HCT116 (cell line): ENCODE data around the gene DPP6. TPM values are rescaled to one million over a fixed set of nuclear protein-coding genes. Genes with fewer than 3 reads are reported as not detected.

Source experiments
- ATAC-seq: fragments of 200-7000 bp; cut with Tn5 transposase; 2 replicates; pipeline ENCODE4 v1.9.1; 2020; ENCODE audit warnings: mild to moderate bottlenecking, moderate library complexity
- BruUV-seq: library from RNA; stranded (reverse); fragments of 400-500 nt; replicated peaks from 2 replicates; lab custom pipeline; 2021; lab: Mats Ljungman, UMichigan
- CTCF ChIA-PET: fragments of 300-600 bp; sonication (Branson Sonifier 250); formaldehyde crosslinking; loops from one replicate; lab custom pipeline; 2021; ENCODE audit warnings: antibody characterized with exemption; lab: Charles Lee
- POLR2A ChIA-PET: fragments of 300-600, 350-600 bp; sonication (Branson Sonifier 250); formaldehyde crosslinking; loops from one replicate; lab custom pipeline; 2021; ENCODE audit warnings: antibody characterized with exemption; lab: Charles Lee
- RAD21 ChIA-PET, 2 experiments: fragments of 300-600 bp; sonication (Branson Sonifier 250); formaldehyde crosslinking; loops; one replicate each; lab custom pipeline; 2023; ENCODE audit warnings: low total read pairs in 2 of 2; ENCODE audit not compliant: uncharacterized antibody in 2 of 2, unreplicated experiment in 2 of 2, low non-redundant PET in 1 of 2; lab: Charles Lee
- DNase-seq: peaks from one replicate; pipeline ENCODE4 v3.0.0-alpha.2; 2010; ENCODE audit warnings: low read depth, low spot score
- H2AFZ ChIP-seq: fragments of 200-600 bp; shearing (Covaris generic), sonication (generic); 2 replicates; pipeline ENCODE4 v1.6.1; 2017; ENCODE audit warnings: low read depth, mixed run types, mixed read lengths, antibody characterized with exemption, low read length; ENCODE audit not compliant: poor library complexity, severe bottlenecking
- H3K27ac ChIP-seq: 2 replicates; pipeline ENCODE4 v1.5.1; 2012; ENCODE audit warnings: low read depth, low read length
- H3K27me3 ChIP-seq: fragments of 200-600 bp; sonication (generic); 2 replicates; pipeline ENCODE4 v1.6.1; 2016; ENCODE audit warnings: mixed run types, low read length, mixed read lengths; ENCODE audit not compliant: insufficient read depth
- H3K36me3 ChIP-seq, 2 experiments: fragments of 200-500 bp in 1 of 2; fragments of 200-600 bp in 1 of 2; sonication (Bioruptor generic) in 1 of 2; sonication (generic) in 1 of 2; 2 replicates each; pipeline versions ENCODE4 v1.5.1 to v1.6.1; 2014 to 2016; ENCODE audit warnings: low read length in 2 of 2, inconsistent platforms in 1 of 2, mixed read lengths in 1 of 2, mixed run types in 1 of 2; ENCODE audit not compliant: insufficient read depth in 2 of 2, control insufficient read depth in 1 of 2
- H3K4me1 ChIP-seq, 2 experiments: fragments of 200-600 bp in 1 of 2; sonication (generic) in 1 of 2; 2 replicates each; pipeline versions ENCODE4 v1.5.1 to v1.6.1; 2012 to 2017; ENCODE audit warnings: low read length in 2 of 2, inconsistent platforms in 1 of 2, mild to moderate bottlenecking in 1 of 2, mixed read lengths in 1 of 2, mixed run types in 1 of 2, moderate library complexity in 1 of 2; ENCODE audit not compliant: insufficient read depth in 2 of 2, control insufficient read depth in 1 of 2
- H3K4me2 ChIP-seq: fragments of 200-600 bp; sonication (generic); 2 replicates; pipeline ENCODE4 v1.6.1; 2017; ENCODE audit warnings: mixed run types, low read length, mixed read lengths
- H3K4me3 ChIP-seq, 2 experiments: fragments of 200-600 bp in 1 of 2; sonication (generic) in 1 of 2; replicated peaks in 1 of 2; 2 replicates each; pipeline ENCODE4 v1.5.1; 2011 to 2016; ENCODE audit warnings: low read length in 2 of 2, control low read depth in 1 of 2, low read depth in 1 of 2, mild to moderate bottlenecking in 1 of 2, mixed read lengths in 1 of 2, mixed run types in 1 of 2
- H3K79me2 ChIP-seq: fragments of 200-600 bp; sonication (generic); 2 replicates; pipeline ENCODE4 v1.6.1; 2017; ENCODE audit warnings: mild to moderate bottlenecking, mixed run types, low read length, moderate library complexity, mixed read lengths; ENCODE audit not compliant: insufficient read depth
- H3K9ac ChIP-seq: fragments of 200-600 bp; sonication (generic); 2 replicates; pipeline ENCODE4 v1.6.1; 2016; ENCODE audit warnings: low read length, mixed read lengths
- H3K9me2 ChIP-seq: fragments of 200-600 bp; sonication (generic), shearing (Covaris generic); 2 replicates; pipeline ENCODE4 v1.6.1; 2017; ENCODE audit warnings: mixed run types, mild to moderate bottlenecking, moderate library complexity; ENCODE audit not compliant: insufficient read depth
- H3K9me3 ChIP-seq, 2 experiments: fragments of 200-500 bp in 1 of 2; fragments of 200-600 bp in 1 of 2; sonication (Bioruptor generic) in 1 of 2; sonication (generic) in 1 of 2; 2 replicates each; pipeline ENCODE4 v1.6.1; 2014 to 2017; ENCODE audit warnings: low read length in 2 of 2, mixed read lengths in 2 of 2, inconsistent platforms in 1 of 2, low read depth in 1 of 2, mild to moderate bottlenecking in 1 of 2, mixed run types in 1 of 2, moderate library complexity in 1 of 2; ENCODE audit not compliant: control insufficient read depth in 1 of 2, insufficient read depth in 1 of 2
- H4K20me1 ChIP-seq: fragments of 200-600 bp; sonication (generic), shearing (Covaris generic); 2 replicates; pipeline ENCODE4 v1.6.1; 2017; ENCODE audit warnings: mixed run types, mild to moderate bottlenecking, moderate library complexity; ENCODE audit not compliant: insufficient read depth
- EZH2 ChIP-seq: fragments of 200-600 bp; sonication (generic); IDR thresholded peaks from 2 replicates; pipeline ENCODE4 v1.6.1; 2017; ENCODE audit warnings: antibody characterized with exemption, mixed run types
- EZH2phosphoT487 ChIP-seq: fragments of 200-600 bp; IDR thresholded peaks from 2 replicates; pipeline ENCODE4 v1.6.1; 2018; ENCODE audit warnings: antibody characterized with exemption, borderline replicate concordance
- JUND ChIP-seq: IDR thresholded peaks from 2 replicates; pipeline ENCODE4 v1.6.1; 2012
- POLR2AphosphoS5 ChIP-seq: IDR thresholded peaks from 2 replicates; pipeline ENCODE4 v1.6.1; 2011; ENCODE audit warnings: mild to moderate bottlenecking, low read depth, low read length, moderate library complexity
- SIN3A ChIP-seq: IDR thresholded peaks from 2 replicates; pipeline ENCODE4 v1.6.1; 2012; ENCODE audit warnings: low read depth
- SP1 ChIP-seq: IDR thresholded peaks from 2 replicates; pipeline ENCODE4 v1.6.1; 2012; ENCODE audit warnings: low read depth
- YY1 ChIP-seq: IDR thresholded peaks from 2 replicates; pipeline ENCODE4 v1.6.1; 2011; ENCODE audit warnings: low read length, low read depth, moderate library complexity, mild to moderate bottlenecking; ENCODE audit not compliant: insufficient replicate concordance; ENCODE audit errors: extremely low read depth
- intact Hi-C: fragments of 100-400 bp; cut with micrococcal nuclease; formaldehyde crosslinking; loops from 2 replicates; pipeline ENCODE4 v1.10.0; 2022
- total RNA-seq: library from RNA; stranded (reverse); gene quantifications from one replicate; pipeline ENCODE4 v1.2.1, GENCODE V29; 2021; ENCODE audit not compliant: unreplicated experiment
- TF ChIP-seq, protein P1 (sequence below): IDR thresholded peaks from 2 replicates; pipeline ENCODE4 v1.6.1; 2011; ENCODE audit warnings: mild to moderate bottlenecking, low read length, moderate library complexity; ENCODE audit not compliant: insufficient replicate concordance; ENCODE audit errors: extremely low read depth
- TF ChIP-seq, protein P2 (sequence below): IDR thresholded peaks from 2 replicates; pipeline ENCODE4 v1.6.1; 2012

The DPP6 gene
- total RNA-seq, 1 experiment from 2014 or later: not detected

DNA sequence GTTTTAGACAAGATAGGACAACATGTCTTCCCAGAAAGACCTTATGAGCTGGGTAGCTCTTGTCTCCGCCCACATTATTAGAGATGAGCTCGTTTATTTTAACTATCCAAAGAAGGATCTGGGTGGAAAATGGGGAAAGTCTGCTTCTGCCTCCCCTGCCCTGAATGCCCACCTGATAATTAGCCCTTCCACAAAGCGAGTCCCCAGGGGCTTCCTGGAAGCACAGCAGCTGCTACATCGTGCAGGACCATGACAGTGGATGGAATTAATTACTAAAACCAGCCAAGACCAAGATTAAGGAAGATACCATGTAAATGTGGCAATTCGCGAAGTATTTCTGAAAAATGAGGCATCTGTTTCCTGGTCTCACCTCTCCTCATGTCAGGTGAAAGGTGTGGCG, 576.4 kb downstream of the DPP6 start:
- ChIA-PET POLR2A (no interaction called here), CTCF (no interaction called here), RAD21 (no interaction called here)
- no peaks in the 10 kb centered on the region for H4K20me1 ChIP-seq
- H3K4me3 ChIP-seq: no peak overlapping the region
- intact Hi-C loops: no loop called here
- DNase-seq: no peak
- no TSS peak for BruUV-seq
- no peak overlapping the region for H3K9ac ChIP-seq
- H3K4me2 ChIP-seq: no peak overlapping the region
- H3K79me2 ChIP-seq: no peaks in the 10 kb centered on the region
- TF ChIP-seq POLR2AphosphoS5 (no peak), SP1 (no peak), EZH2phosphoT487 (no peak)
- no peaks in the 10 kb centered on the region for H3K27me3 ChIP-seq
- H3K36me3 ChIP-seq: no peaks in the 10 kb centered on the region
- H3K9me2 ChIP-seq: no peaks in the 10 kb centered on the region
- no peak overlapping the region for H2AFZ ChIP-seq
- ATAC-seq: no peak
- H3K27ac ChIP-seq: no peak overlapping the region
- no peaks in the 10 kb centered on the region for H3K4me1 ChIP-seq
- H3K9me3 ChIP-seq: no peaks in the 10 kb centered on the region; a peak in 1 of 4 replicates

DNA sequence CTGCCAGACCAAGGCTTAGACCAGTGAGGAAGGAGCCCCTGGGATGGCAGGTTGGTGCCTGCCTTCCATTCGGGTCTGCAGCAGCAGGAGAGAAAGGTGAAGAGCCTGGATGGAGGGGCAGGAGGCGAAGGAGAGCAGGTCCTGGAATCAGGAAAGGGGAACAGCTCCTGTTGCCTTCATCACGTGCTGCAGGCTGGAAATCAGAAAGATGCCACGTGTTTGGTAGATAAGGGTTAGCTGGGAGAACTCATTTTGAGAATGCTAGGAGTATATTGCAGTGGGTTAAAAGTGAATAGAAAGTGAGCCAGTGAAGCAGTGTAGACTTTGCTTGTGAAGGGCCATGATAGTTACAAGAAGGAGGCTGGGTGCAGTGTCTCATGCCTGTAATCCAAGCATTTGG, 579.0 kb downstream of the DPP6 start:
- Histone ChIP-seq H3K36me3 (no peaks in the 10 kb centered on the region), H3K4me1 (no peaks in the 10 kb centered on the region), H3K27ac (no peak overlapping the region), H4K20me1 (no peaks in the 10 kb centered on the region), H3K4me2 (no peak overlapping the region), H3K9me3 (peaks cover 0 to 4% of the 10 kb centered on the region in 2 experiments; a peak in 1 of 4 replicates), H3K9ac (no peak overlapping the region), H3K27me3 (no peaks in the 10 kb centered on the region), H3K79me2 (no peaks in the 10 kb centered on the region), H3K4me3 (no peak overlapping the region), H3K9me2 (no peaks in the 10 kb centered on the region), H2AFZ (no peak overlapping the region)
- no TSS peak for BruUV-seq
- ChIA-PET RAD21 (no interaction called here), CTCF (no interaction called here), POLR2A (no interaction called here)
- intact Hi-C loops: no loop called here
- ATAC-seq (no peak), DNase-seq (no peak)
- TF ChIP-seq, protein P1, sequence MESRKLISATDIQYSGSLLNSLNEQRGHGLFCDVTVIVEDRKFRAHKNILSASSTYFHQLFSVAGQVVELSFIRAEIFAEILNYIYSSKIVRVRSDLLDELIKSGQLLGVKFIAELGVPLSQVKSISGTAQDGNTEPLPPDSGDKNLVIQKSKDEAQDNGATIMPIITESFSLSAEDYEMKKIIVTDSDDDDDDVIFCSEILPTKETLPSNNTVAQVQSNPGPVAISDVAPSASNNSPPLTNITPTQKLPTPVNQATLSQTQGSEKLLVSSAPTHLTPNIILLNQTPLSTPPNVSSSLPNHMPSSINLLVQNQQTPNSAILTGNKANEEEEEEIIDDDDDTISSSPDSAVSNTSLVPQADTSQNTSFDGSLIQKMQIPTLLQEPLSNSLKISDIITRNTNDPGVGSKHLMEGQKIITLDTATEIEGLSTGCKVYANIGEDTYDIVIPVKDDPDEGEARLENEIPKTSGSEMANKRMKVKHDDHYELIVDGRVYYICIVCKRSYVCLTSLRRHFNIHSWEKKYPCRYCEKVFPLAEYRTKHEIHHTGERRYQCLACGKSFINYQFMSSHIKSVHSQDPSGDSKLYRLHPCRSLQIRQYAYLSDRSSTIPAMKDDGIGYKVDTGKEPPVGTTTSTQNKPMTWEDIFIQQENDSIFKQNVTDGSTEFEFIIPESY: no peak
- TF ChIP-seq, protein P2, sequence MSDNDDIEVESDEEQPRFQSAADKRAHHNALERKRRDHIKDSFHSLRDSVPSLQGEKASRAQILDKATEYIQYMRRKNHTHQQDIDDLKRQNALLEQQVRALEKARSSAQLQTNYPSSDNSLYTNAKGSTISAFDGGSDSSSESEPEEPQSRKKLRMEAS: no peak
- TF ChIP-seq SIN3A (no peak), EZH2phosphoT487 (no peak), EZH2 (no peak), POLR2AphosphoS5 (no peak), JUND (no peak), YY1 (no peak)
